CD4-positive, alpha-beta T cell (primary cell): ENCODE results near the gene AFAP1L1. TPM values are rescaled to one million over a fixed set of nuclear protein-coding genes. Genes with fewer than 3 reads are reported as not detected.
"Not testable (repeated sequence)": the region's sequence is repeated elsewhere in the genome, so short reads cannot be mapped to it uniquely, and the experiment has no call there.

Source experiments
- ATAC-seq: fragments of 200-7000 bp; cut with Tn5 transposase; one replicate; pipeline ENCODE4 v1.10.0; 2022; ENCODE audit warnings: mild to moderate bottlenecking; ENCODE audit not compliant: poor library complexity
- CTCF ChIA-PET: fragments of 350-600 bp; sonication (Branson Sonifier 250); formaldehyde crosslinking; loops from one replicate; lab custom pipeline; 2021; ENCODE audit warnings: antibody characterized with exemption, inconsistent platforms; lab: Charles Lee
- POLR2A ChIA-PET: fragments of 350-600 bp; sonication (Branson Sonifier 250); formaldehyde crosslinking; loops from one replicate; lab custom pipeline; 2021; ENCODE audit warnings: antibody characterized with exemption, inconsistent platforms; lab: Charles Lee
- DNase-seq, 14 experiments: peaks; one replicate each; pipeline ENCODE4 v3.0.0-alpha.2; 2013 to 2020; ENCODE audit warnings: mixed read lengths in 2 of 14
- H3K27ac ChIP-seq, 2 donors: one replicate each; pipeline versions ENCODE4 v1.5.1 to v1.7.0; 2013; ENCODE audit warnings: low read length in 2 of 2, low read depth in 1 of 2, mild to moderate bottlenecking in 1 of 2
- H3K27me3 ChIP-seq, 2 experiments: 1 replicate in 1 of 2; 2 replicates in 1 of 2; pipeline versions ENCODE4 v1.6.1 to v1.7.0; 2013; ENCODE audit warnings: low read length in 2 of 2, control low read depth in 1 of 2, mild to moderate bottlenecking in 1 of 2, moderate library complexity in 1 of 2; ENCODE audit not compliant: insufficient read depth in 2 of 2, control insufficient read depth in 1 of 2
- H3K36me3 ChIP-seq: one replicate; pipeline ENCODE4 v1.6.1; 2013; ENCODE audit warnings: low read length, control low read depth; ENCODE audit not compliant: insufficient read depth
- H3K4me1 ChIP-seq: one replicate; pipeline ENCODE4 v1.6.1; 2013; ENCODE audit warnings: low read length, control low read depth; ENCODE audit not compliant: insufficient read depth
- H3K4me3 ChIP-seq: one replicate; pipeline ENCODE4 v1.5.1; 2013; ENCODE audit warnings: mild to moderate bottlenecking, low read length, moderate library complexity
- H3K9me3 ChIP-seq, 2 experiments: 1 replicate in 1 of 2; 2 replicates in 1 of 2; pipeline versions ENCODE4 v1.6.1 to v1.7.0; 2013; ENCODE audit warnings: low read length in 2 of 2, mild to moderate bottlenecking in 2 of 2, control low read depth in 1 of 2, moderate library complexity in 1 of 2; ENCODE audit not compliant: control insufficient read depth in 1 of 2, insufficient read depth in 1 of 2
- H3K27ac Mint-ChIP-seq: one replicate; pipeline ENCODE4 v1.8.0; 2020; ENCODE audit warnings: mixed read lengths
- H3K27me3 Mint-ChIP-seq: one replicate; pipeline ENCODE4 v1.8.0; 2021; ENCODE audit warnings: mixed read lengths
- H3K36me3 Mint-ChIP-seq: one replicate; pipeline ENCODE4 v1.8.0; 2021; ENCODE audit warnings: low read depth, mixed read lengths
- H3K4me1 Mint-ChIP-seq: one replicate; pipeline ENCODE4 v1.8.0; 2021; ENCODE audit warnings: low read depth, mixed read lengths
- H3K4me3 Mint-ChIP-seq: one replicate; pipeline ENCODE4 v1.8.0; 2020; ENCODE audit warnings: mild to moderate bottlenecking, mixed read lengths
- H3K9me3 Mint-ChIP-seq: one replicate; pipeline ENCODE4 v1.8.0; 2020; ENCODE audit warnings: mixed read lengths
- CTCF ChIP-seq: fragments of 200-600 bp; IDR thresholded peaks from one replicate; pipeline ENCODE4 v1.8.0; 2022; ENCODE audit warnings: antibody characterized with exemption, mild to moderate bottlenecking
- intact Hi-C, 2 experiments: fragments of 100-400 bp; cut with DNase I in 1 of 2; cut with micrococcal nuclease in 1 of 2; formaldehyde crosslinking; loops; one replicate each; pipeline versions ENCODE4 v1.15.1 to v1.9.0; 2023 to 2025; cut with DNase I, micrococcal nuclease
- total RNA-seq, 174 experiments: library from RNA in 2 of 174; stranded (reverse) in 2 of 174; gene quantifications; one replicate each; pipeline ENCODE4 v1.2.3 and lab custom pipeline; 2021 to 2026

The AFAP1L1 gene
- total RNA-seq, 2 experiments from 2014 or later: 0.47 to 0.56 TPM

GRCh38 chr5:149387982-149388381 lies 116.3 kb downstream of the AFAP1L1 start:
- Mint-ChIP-seq H3K27me3 (no peaks in the 10 kb centered on the region), H3K4me3 (no peak overlapping the region), H3K36me3 (no peaks in the 10 kb centered on the region), H3K9me3 (no peaks in the 10 kb centered on the region), H3K27ac (no peak overlapping the region), H3K4me1 (peaks cover 5% of the 10 kb centered on the region)
- POLR2A ChIA-PET: no interaction called here
- no peak for ATAC-seq
- peaks cover 0 to 2% of the 10 kb centered on the region in 2 experiments for H3K27me3 ChIP-seq
- DNase-seq: no peak
- no peaks in the 10 kb centered on the region for H3K4me1 ChIP-seq
- intact Hi-C loops: no loop called here
- no peaks in the 10 kb centered on the region for H3K9me3 ChIP-seq
- no peak for TF ChIP-seq CTCF
- no peak overlapping the region for H3K4me3 ChIP-seq
- no peak overlapping the region for H3K27ac ChIP-seq
- CTCF ChIA-PET: no interaction called here
- no peaks in the 10 kb centered on the region for H3K36me3 ChIP-seq

DNA sequence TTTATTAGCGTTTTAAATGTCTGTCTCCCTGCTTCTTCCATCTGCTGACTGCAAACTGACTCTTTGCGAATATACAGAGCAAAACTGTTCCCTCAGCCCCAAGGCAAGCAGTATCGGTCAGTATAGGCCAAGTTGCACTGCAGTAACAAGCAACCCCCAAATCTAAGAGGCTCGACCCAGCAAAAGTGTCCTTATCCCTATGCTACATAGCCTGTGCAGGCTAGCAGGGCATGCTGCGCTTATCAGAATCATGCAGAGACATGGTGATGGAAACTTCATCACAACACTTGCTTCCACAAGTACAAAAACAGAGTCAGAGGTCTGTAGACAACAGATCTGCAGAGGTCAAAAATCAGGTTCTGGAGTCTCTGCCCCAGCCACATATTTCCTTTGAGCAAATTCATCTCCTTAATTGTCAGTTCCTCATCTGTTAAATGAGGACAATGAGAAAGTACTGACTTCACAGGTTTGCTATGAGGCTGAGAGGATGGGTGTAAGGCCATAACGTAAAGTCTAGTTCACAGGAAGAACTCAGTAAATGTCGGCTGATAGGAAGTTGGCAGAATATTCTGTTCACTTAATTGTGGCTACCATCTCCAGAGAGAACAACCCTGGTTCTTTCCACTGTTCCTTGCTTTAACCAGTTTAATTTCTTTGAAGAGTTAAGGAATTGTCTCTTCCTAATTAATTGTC lies 117.0 kb downstream of the AFAP1L1 start:
- Mint-ChIP-seq H3K9me3 (no peaks in the 10 kb centered on the region), H3K36me3 (no peaks in the 10 kb centered on the region), H3K4me1 (peaks cover 5% of the 10 kb centered on the region), H3K27me3 (no peaks in the 10 kb centered on the region), H3K27ac (peak overlapping the region; percentile 22), H3K4me3 (no peak overlapping the region)
- Histone ChIP-seq H3K4me3 (no peak overlapping the region), H3K27ac (no peak overlapping the region), H3K9me3 (no peaks in the 10 kb centered on the region), H3K27me3 (peaks cover 0 to 2% of the 10 kb centered on the region in 2 experiments), H3K36me3 (no peaks in the 10 kb centered on the region), H3K4me1 (no peaks in the 10 kb centered on the region)
- intact Hi-C loops: no loop called here
- no peak for ATAC-seq
- no peak for DNase-seq
- TF ChIP-seq CTCF: no peak
- CTCF ChIA-PET: no interaction called here
- POLR2A ChIA-PET: no interaction called here

GRCh38 chr5:149389552-149390495 lies 118.2 kb downstream of the AFAP1L1 start:
- peak overlapping the region; percentile 22 for H3K27ac Mint-ChIP-seq
- no peak overlapping the region for H3K4me3 Mint-ChIP-seq
- no peaks in the 10 kb centered on the region for H3K36me3 Mint-ChIP-seq
- peaks cover 5% of the 10 kb centered on the region for H3K4me1 Mint-ChIP-seq
- DNase-seq (no peak), ATAC-seq (no peak)
- H3K27me3 Mint-ChIP-seq: no peaks in the 10 kb centered on the region
- POLR2A ChIA-PET: no interaction called here
- no peaks in the 10 kb centered on the region for H3K4me1 ChIP-seq
- TF ChIP-seq CTCF: no peak
- intact Hi-C loops: no loop called here
- H3K27me3 ChIP-seq: peaks cover 0 to 2% of the 10 kb centered on the region in 2 experiments
- no peak overlapping the region for H3K4me3 ChIP-seq
- H3K27ac ChIP-seq: no peak overlapping the region
- H3K36me3 ChIP-seq: no peaks in the 10 kb centered on the region
- H3K9me3 ChIP-seq: no peaks in the 10 kb centered on the region
- H3K9me3 Mint-ChIP-seq: no peaks in the 10 kb centered on the region
- CTCF ChIA-PET: no interaction called here

DNA sequence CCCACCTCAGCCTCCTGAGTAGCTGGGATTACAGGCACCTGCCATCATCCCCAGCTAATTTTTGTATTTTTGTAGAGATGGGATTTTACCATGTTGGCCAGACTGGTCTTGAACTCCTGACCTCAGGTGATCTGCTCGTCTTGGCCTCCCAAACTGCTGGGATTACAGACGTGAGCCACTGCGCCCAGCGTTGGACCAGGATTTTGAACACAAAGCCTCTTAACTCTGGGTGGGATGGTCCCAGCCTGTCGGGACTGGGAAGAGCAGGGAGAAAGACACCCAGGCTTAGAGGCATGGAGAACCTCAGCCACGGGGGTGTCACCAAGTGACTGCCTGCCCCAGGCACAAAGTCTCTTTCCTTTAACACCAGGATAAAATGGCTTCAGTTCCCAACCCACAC lies 119.4 kb downstream of the AFAP1L1 start:
- H3K27ac Mint-ChIP-seq, H3K27me3 ChIP-seq, H3K4me3 Mint-ChIP-seq, H3K9me3 Mint-ChIP-seq, H3K27me3 Mint-ChIP-seq, H3K4me1 ChIP-seq, H3K36me3 ChIP-seq, CTCF ChIA-PET, DNase-seq, H3K4me1 Mint-ChIP-seq, H3K27ac ChIP-seq, ATAC-seq, intact Hi-C loops, H3K4me3 ChIP-seq, H3K36me3 Mint-ChIP-seq, H3K9me3 ChIP-seq, POLR2A ChIA-PET: not testable (repeated sequence)
